Right hindlimb (tissue), 1 donor: Measurements from ENCODE around the gene TBCCD1.

Experiments used
- DNase-seq: peaks from one replicate; pipeline ENCODE4 v3.0.0-alpha.2; 2018

TBCCD1 gene, protein sequence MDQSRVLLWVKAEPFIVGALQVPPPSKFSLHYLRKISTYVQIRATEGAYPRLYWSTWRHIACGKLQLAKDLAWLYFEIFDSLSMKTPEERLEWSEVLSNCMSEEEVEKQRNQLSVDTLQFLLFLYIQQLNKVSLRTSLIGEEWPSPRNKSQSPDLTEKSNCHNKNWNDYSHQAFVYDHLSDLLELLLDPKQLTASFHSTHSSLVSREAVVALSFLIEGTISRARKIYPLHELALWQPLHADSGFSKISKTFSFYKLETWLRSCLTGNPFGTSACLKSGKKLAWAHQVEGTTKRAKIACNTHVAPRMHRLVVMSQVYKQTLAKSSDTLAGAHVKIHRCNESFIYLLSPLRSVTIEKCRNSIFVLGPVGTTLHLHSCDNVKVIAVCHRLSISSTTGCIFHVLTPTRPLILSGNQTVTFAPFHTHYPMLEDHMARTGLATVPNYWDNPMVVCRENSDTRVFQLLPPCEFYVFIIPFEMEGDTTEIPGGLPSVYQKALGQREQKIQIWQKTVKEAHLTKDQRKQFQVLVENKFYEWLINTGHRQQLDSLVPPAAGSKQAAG

DNA sequence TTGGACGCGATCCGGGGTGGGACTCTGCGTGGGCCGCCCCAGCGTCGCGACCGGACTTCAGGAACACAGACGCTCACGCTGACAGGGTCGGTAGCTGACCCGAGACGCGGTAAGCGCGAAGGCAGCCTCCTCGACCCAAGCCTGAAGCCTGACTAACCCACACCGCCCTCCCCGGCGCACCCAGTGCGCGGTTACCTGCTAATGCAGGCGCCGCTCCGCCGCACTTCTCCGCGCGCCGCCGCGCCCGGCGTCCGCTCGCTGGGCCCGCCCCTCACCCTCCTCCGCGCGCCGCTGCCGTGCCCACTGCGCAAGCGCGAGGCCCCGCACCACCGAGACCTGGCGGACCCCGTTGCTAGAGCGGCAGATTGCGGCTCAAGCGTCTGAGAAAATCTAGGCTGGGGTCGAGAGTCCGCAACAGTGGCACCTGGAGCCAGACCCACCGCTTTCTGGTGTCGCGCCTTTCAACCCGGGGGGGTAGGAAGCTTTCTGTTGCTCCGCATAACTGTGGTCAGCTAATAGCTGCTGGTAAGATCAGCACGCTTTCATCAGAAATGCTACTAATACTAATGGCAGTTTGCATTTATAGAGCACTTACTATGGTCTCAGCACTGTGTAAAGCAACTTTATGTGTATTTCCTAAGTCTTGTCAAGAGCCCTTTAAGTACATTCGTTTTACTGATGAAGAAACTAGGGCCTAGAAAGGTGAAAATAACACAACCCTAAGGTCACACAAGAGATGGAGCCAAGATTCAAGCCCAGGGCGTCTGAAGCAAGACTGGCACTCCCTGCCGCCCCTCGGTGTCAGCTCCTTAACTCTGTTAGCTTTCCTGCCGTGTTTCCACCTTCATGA lies at the start of gene TBCCD1:
Gene TBCCD1, minus strand, starts transcription at position 268 of the 850 bp plus-strand sequence. CDS start 3,010 bp downstream, outside the sequence.
- DNase-seq = peak; percentile 96

GRCh38 chr3:186616299-186616617 lies 49.1 kb upstream of the TBCCD1 start:
- no peak for DNase-seq

DNA sequence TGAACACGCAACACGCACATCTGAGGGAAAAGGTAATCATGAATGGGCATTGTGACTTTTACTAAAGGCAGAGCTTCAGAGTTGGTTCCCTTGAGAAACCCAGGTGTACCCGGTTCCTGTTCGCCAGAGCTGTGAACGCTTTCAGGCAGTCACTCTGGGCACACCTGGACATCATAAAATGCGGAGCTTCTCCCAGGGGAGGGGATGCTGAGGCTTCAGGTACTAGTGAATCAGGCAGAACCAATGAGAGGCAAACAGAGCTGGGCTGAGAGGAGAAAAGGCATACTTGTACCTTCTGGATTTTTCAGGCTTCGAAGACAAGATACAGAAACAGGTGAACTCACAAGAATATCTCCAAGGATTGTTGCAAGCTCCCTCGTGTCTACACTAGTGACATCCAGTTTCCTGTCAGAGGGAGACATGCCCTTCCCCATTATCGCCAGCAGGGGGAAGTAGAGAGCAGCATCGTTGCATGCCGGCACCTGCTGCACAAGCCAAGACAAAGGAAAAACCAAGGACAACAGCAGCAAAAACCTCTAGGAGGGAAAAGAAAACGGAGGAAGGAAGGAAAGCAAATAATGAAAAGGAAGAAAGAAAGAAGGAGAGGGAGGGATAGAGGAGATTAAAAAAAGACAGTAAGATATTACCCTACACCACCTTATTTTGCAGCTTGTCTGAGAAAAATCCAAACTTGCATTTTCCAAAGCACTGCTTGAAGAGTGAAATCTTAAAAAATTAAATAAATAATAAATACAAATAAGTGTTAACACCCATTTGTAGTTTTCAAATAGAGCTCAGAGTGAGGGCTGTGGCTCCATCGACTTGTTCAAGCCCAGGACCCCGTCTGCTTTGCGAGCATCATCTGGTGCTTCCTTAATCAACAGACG lies 47.7 kb upstream of the TBCCD1 start:
- DNase-seq = peak; percentile 75

GRCh38 chr3:186614266-186614596 lies 47.1 kb upstream of the TBCCD1 start:
- no peak for DNase-seq

DNA sequence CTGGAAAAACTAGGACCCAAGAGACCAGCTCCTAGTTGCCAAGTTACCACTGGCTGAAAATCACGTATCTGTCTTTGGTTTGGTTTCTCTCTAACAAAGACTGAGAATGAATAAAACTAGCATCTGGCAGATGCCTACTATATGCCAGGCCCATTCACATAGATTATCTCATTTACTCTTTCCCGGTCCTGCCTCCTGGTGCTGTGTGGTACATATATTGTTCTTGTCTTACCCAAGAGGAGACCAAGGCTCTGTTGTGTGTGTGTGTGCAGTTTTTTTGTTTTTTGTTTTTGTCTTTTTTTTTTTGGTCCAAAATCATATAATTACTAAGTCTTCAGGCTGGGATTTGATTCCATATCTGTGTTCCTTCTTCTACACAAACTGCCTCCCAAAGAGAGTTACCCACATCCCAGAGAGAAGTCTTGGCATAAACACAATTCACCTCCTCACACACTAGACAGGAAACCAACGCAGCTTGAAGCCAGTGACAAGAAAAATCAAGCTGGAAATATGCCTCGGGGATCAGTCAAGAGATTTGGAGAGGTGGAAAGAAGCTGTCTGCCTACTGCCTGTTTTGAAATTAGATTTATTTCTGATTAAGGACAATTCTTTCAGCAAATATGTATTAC lies 46.6 kb upstream of the TBCCD1 start:
- DNase-seq = no peak

GRCh38 chr3:186612721-186613636 lies 45.8 kb upstream of the TBCCD1 start, which contains the start of gene AHSG:
Gene AHSG (plus strand): TSS chr3:186613060. CDS start chr3:186613142, 82 bp downstream.
- DNase-seq = no peak

DNA sequence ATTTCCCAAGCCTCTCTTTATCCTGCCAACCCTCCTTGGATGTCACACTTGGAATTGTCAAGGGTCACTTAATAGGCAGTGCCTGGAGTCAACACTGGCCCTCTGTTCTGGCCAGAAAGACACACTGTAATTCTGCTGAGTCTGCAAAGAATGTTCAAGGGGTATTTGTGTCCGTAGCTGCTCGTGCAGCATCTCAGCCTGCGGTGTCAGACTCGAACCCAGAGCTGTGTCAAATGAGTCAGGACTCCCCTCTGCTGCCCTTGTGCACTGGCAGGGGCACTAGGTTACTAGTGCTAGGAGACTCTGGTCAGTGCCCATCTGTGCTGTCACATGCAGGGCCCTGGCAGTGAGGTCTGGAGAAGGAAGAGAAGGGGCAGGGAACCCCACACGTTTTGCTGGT lies 44.9 kb upstream of the TBCCD1 start:
- DNase-seq = no peak

DNA sequence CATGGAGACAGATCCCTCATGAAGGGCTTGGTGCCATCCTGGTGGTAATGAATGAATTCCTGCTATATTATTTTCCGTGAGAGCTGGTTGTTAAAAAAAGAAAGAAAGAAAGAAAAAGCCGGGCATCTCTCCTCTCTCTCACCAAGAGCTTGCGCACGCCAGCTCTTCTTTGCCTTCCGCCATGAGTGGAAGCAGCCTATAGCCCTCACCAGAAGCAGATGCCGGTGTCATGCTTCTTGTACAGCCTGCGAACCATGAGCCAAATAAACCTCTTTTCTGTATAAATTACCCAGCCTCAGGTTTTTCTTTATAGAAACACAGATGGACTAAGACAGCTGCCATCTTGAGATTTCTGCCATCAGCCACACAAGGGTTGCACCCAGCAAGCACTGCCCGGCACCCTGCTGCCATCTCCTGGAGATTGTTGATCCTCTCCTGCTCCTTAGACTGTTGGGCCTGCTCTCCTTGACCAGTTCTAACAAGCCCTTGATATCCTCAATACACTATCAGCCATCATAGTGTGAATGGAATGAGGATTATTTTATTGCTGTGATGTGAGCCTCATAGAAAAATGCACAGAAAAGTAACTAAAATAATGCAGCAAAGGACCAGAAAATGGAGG lies 42.2 kb upstream of the TBCCD1 start:
- DNase-seq = no peak

GRCh38 chr3:186608624-186609215 lies 41.6 kb upstream of the TBCCD1 start:
- no peak for DNase-seq

- DNase-seq = no peak
Observed at GRCh38 chr3:186605561-186606545, 38.7 kb upstream of the TBCCD1 start.

DNA sequence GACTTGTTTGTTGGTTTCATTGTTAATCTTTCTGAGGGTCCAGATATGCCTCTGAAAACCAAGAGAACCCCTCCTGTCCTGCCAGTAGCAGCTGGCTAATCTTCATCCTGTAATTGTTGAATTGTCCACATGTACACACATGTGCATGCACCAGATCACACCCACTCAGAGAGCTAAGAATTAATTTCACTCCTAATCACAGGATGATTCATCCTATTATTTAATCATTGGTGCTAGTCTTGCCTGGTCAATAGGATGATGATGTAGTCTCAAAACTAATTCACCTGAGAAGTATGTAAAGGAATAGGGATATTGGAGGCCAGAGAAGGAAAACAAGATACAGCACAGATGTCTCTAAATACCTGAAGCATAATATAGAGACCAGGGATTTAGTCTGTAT lies 37.9 kb upstream of the TBCCD1 start:
- DNase-seq = no peak

DNA sequence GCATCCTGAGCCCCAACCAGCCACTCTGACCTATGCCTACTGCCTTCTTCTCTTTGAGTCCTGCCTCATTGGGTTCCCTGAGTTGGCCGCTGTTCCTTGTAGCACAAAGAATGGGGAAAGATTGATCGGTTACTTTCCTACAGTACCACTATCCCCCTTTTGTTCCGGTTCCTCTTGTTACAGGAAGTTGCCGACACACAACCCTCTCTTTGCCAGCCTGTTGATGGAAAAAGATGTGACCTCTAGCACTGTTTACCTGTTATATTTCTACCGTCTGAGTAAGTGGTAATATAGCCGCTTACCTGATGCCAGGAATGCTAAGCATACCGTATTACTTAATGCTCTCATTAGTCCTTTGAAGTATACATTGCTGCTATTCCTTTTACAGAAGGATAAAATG lies 36.0 kb upstream of the TBCCD1 start:
- DNase-seq = no peak

- DNase-seq = no peak
Observed at GRCh38 chr3:186600896-186601295, 33.8 kb upstream of the TBCCD1 start.

DNA sequence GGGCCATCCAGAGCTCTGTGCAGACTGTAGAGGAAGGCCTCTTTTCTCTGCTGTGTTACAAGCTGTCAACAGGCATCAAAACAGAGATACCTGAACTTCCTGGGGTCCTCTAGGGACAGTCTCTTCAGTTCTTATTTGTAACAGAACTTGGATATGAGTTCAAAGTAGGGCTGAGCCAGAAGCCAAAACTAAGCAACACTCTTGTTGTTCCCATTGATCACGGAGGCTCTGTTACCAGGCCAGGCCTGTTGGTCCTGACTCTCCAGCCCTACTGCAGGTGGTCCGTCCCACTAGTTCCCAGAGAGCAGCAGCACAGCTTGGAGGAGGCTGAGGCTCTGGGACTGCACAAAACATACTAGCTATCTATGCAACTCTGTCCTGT lies 32.6 kb upstream of the TBCCD1 start:
- DNase-seq = no peak

DNA sequence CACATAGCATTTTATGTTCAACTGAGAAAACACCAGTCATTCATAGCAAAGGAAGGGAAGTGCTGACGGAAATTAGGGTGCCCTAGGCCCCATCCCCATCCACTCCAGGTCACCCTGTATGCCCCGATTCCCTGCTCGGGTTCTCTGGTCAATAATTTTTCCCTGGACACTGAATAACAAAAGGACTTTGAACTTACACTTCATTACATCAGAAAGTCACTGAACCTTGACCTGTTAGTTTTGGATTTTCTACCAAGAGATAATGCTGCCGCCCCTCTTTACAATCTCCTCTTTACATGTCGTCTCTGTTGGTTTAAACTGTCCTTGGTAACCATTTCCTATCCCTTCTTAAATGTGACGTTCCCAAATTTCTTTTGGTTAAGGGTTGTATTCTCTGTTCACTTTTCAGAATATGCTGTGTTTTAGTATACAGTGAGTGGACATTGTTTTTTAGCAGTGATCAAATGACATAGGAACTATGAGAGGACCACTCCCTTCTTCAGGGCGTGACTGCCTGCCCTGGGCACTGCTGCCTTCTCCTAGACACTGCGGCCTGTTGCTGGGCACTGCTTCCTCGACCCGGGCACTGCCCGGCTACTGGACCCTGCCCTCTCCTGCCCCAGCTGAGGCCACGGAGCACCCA lies 32.1 kb upstream of the TBCCD1 start:
- no peak for DNase-seq

- DNase-seq = no peak
Observed at GRCh38 chr3:186598794-186599141, 31.6 kb upstream of the TBCCD1 start.

DNA sequence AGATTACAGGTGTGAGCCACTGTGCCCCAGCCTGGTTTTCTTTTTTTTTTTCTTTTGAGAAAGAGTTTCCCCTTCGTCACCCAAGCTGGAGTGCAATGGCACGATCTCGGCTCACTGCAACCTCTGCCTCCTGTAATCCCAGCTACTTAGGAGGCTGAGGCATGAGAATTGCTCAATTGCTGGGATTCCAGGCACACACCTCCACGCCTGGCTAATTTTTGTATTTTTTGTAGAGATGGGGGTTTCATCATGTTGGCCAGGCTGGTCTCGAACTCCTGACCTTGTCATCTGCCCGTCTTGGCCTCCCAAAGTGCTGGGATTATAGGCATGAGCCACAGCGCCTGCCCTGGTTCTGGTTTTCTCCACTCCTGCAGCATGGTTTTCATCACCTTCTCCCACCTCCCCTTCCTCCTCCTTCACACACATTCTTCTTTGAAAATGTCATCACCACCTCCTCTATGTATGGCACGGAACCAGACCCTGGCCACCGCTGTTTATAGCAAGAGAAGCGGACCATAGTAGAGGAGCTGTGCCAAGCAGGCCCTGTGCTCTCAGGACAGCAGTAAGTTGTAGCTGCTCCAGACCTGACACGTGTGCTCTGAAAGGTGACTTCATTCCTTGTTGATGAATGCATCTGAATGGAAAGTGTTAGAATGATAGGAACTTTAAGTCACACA lies 31.1 kb upstream of the TBCCD1 start:
- no peak for DNase-seq
